HG03108 (cell line): Measurements from ENCODE around the gene ARMH4.

Experiments used
- ATAC-seq: cut with Tn5 transposase; IDR thresholded peaks from one replicate; pipeline ENCODE4 v1.9.1; 2021; ENCODE audit warnings: moderate library complexity; ENCODE audit not compliant: unreplicated experiment

The ARMH4 gene

DNA sequence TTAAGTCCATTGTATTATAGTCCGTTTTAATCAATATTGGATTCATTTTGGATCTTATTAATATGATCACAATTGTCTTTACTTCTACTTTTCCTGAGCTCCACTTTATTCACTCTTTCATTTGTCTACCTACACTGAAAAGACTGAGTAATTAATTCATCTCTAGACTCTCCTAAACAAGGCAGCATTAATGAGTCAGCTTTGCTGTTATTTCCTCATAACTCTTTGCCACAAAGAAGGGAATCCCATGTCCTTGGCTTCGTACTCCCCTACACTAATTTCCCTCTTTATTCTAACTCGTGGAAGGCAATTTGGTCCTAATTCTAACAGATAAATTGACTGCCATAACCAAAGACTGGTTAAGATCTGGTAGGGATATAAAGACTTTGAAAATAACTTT lies 91.9 kb downstream of the ARMH4 start:
- no peak for ATAC-seq

DNA sequence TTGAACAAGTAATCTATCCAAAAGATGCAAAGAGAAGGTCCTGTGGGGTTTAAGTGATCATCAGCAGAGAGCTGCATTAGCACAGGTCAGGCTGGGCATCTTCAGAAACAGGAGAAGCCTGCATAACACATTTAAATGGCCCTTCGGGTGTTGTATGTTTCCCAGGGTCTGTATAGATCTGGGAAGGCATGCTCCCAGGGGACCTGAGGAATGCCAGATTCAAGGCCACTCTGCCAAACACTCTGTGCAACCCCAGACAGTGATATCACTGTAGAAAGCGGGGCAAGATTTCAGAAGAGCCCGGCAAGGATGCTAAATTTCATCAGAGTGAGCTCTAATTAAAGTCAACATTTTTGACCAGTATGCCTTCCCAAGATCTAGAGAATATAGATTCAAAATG lies 92.9 kb downstream of the ARMH4 start:
- ATAC-seq, result no peak

GRCh38 chr14:58055497-58056010 lies 96.5 kb downstream of the ARMH4 start:
- no peak for ATAC-seq

- ATAC-seq, result no peak
Observed at GRCh38 chr14:58054100-58054499, 97.9 kb downstream of the ARMH4 start.

GRCh38 chr14:58048219-58048618 lies 103.8 kb downstream of the ARMH4 start:
- ATAC-seq, result no peak

DNA sequence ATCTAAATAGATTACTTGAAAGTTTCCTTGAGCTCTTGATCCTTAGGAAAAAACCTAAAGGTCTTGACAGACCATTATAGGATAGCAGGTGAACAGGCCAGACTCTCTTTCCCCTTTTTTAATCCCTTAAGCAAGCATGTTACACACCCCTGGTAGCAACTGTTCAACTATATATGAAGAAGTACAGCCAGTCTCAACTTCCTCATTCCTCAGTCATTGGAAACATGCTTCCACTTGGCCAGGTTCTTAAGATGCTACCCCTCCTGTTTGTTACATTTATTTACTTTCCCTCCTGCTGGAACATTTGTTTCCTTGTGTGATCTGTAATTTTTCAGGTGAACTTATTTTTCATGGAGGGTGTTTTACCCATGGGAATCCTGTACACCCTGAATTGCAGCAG lies 124.1 kb downstream of the ARMH4 start:
- ATAC-seq, result no peak

DNA sequence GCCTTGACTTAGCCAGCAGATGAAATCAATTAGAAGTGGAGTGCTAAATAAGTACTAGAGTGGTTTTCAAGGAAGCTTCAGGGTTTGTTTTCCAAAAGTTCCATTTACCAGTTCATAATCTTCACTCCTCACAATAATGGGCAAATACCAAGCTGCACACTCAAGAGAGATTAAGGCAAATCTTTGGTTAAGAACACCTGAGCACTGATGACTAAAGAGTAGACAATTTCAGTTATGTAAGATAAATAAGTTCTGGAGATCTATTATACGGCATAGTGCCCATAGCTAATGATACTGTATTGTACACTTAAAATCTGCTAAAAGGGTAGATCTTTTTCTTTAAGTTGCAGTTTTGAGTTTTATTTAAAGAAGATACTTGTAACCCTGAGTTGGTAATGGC lies 125.0 kb downstream of the ARMH4 start:
- no peak for ATAC-seq

- ATAC-seq, result no peak
Observed at GRCh38 chr14:58026219-58026618, 125.8 kb downstream of the ARMH4 start.

- ATAC-seq, result no peak
Observed at GRCh38 chr14:58014778-58015177, 137.2 kb downstream of the ARMH4 start.

GRCh38 chr14:58002618-58003017 lies 149.4 kb downstream of the ARMH4 start:
- no peak for ATAC-seq

- ATAC-seq, result no peak
Observed at GRCh38 chr14:57999979-58000378, 152.0 kb downstream of the ARMH4 start.

GRCh38 chr14:57999471-57999870 lies 152.5 kb downstream of the ARMH4 start:
- ATAC-seq, result no peak

DNA sequence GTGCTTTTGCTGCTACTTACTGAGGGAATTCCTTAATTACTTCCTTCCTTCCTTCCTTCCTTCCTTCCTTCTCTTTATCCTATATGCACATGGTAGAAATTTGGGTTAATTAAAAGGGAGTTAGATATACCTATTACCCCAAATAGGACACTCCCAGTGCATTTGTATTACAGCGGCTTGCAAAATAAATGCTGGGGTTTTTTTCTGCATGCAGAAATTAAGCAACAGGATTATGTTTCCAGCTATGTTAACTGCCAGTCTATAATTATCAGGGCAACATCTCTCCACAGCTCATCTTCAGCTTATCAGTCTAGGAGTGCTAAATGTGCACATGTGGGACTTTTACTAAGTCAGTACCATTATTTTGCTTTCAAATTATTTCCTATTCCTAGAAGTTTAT lies 153.2 kb downstream of the ARMH4 start:
- ATAC-seq, result no peak

DNA sequence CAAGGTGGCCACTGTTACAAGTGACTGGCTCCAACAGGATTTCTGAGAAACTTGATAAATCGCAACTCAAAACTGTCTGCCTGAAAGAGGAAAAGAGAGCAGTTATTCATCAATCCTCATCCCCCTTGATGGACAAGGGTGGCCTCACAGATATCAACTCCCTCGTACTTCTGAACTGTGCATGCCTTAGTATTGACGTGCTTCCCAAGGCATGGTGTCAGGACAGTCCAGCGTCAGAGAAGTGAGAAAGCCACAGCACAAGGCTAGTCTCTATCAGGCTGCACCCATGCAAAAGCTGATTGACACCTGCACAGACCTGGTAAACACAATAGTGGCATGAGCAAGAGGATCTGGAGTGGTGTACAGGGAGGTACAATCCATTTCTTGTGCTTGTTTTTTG lies 160.7 kb downstream of the ARMH4 start:
- ATAC-seq, result no peak

GRCh38 chr14:57988445-57988844 lies 163.6 kb downstream of the ARMH4 start:
- ATAC-seq, result no peak

- ATAC-seq, result no peak
Observed at GRCh38 chr14:57987596-57988300, 164.3 kb downstream of the ARMH4 start.

GRCh38 chr14:57987051-57987450 lies 165.0 kb downstream of the ARMH4 start:
- ATAC-seq, result no peak

DNA sequence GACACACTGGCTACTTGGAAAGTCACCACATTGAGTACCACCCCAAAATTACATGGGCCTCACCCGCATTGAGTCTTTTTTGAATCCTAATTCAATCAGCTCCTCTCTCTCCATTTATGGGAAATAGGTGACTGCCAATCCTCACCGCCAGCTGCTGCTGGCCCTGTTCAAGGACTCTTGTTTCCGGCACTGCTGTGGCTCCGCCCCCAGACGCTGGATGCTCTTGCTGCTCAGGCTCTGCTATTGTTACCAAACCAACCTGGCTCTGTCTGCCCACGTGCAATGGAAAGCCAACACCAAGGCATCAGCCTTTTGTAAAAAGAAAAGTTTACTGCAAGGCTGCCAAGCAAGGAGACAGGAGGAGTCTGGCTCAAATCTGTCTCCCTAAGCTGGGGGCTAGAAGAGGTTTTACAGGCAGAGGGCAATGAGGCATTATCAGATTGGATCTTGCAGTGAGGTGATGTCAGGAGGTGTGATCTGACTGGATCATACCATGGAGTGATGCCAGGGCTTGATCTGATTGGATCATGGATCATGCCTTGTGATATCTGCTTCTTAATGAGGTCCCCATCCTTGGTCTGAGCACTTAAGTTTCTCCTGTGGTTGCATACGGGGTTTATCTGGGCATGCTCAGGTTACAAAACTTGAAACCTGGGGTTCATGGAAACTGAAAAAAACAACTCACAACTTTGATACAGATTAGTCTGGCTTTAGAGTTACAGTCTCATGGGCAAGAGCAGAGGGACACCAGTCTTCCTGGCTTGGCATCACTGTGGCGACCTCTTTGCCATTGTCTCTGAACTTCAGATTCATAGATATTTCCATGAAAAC lies 169.0 kb downstream of the ARMH4 start:
- ATAC-seq, result no peak

DNA sequence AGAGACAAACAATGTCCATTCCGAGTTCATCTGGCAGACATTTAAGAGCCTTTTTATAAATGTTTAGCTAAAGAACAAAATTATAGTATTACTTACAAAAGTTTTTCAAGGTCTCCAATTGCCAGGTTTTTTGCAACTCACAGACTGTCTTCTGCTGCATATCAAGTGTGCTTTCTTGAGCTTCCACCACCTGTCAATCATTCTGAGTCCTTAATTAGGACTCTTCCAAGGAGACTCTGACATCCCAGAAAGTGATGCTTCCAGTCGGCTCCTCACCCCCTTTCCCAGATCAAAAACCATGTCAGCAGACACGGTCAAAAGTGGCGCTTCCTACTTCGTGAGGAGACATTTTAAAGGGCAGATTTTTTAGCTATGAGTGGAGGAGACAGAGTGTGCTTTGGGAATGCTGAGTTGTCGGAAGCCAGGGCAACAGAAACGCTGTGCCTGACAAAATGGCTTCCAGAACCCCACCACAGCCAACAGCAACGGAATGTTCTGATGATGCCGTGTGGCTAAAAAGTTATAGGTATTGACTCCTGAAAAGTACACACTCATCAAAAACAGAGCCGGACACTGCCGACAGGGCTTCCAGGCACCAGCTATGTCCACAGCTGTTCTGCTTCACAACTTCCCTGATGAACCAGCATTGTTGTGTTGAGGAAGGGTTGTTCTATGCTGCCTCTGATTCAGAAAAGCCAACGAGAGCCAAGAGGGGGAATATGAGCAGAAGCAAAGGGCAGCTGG lies 170.0 kb downstream of the ARMH4 start:
- ATAC-seq, result no peak

DNA sequence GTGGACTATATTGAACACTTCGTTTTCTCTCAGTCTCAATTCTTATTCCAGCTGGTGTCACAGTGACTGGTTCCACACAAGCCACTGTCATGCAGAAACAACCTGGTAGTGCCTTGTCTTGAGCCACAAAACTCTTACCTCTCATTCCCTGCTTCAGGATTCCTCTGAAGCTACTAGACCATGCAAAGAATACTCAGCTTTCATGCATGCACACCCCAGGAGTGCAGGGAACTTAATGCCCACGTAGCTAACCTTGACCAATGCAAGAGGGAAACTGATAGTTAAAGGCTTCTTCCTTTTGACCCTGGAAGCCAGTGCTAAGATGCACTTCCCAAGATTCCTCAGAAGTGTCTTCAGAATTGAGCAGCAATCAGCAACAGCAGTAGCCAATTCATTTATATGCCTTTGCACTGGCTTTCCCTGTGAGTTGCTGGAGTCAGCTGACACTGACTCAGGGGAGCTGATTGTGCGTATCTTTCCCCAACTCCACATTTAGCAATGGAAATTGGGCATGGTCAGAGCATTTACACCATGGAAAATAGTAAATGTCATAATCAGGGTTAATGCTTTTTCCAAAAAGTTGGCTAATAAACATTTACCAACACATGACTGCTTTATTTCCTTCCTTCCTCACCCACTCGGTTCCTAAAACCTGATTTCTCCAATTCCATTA lies 172.5 kb downstream of the ARMH4 start:
- no peak for ATAC-seq

GRCh38 chr14:57976701-57977100 lies 175.3 kb downstream of the ARMH4 start:
- no peak for ATAC-seq
